Measurements from ENCODE around the gene NTN5.

NTN5 gene

DNA sequence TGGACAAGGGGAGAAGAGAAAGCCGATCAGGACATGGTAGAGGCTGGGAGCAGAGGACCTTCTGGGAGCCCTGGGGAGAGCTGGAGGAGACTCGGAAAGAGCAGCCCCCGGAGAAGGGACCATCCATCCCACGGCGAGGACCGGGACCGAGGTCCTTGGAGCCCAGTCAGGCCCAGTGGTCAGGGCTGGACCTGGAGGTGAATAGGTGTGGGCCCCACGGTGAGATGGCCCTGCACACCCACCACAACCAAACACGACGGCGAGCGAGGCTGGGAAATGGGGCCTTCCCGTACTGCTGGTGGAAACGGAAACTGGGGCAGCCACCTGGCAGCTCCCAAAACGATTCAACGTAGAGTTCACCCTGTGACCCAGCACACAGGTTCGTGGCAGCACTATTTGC lies 3.7 kb upstream of the NTN5 start:
- TF ChIP-seq EZH2phosphoT487 (IDR thresholded peaks at IDR 0.05; ENCODE audit: borderline replicate concordance, low read length), result no peak
- TF ChIP-seq, protein P1, sequence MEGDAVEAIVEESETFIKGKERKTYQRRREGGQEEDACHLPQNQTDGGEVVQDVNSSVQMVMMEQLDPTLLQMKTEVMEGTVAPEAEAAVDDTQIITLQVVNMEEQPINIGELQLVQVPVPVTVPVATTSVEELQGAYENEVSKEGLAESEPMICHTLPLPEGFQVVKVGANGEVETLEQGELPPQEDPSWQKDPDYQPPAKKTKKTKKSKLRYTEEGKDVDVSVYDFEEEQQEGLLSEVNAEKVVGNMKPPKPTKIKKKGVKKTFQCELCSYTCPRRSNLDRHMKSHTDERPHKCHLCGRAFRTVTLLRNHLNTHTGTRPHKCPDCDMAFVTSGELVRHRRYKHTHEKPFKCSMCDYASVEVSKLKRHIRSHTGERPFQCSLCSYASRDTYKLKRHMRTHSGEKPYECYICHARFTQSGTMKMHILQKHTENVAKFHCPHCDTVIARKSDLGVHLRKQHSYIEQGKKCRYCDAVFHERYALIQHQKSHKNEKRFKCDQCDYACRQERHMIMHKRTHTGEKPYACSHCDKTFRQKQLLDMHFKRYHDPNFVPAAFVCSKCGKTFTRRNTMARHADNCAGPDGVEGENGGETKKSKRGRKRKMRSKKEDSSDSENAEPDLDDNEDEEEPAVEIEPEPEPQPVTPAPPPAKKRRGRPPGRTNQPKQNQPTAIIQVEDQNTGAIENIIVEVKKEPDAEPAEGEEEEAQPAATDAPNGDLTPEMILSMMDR (IDR thresholded peaks at IDR 0.05; ENCODE audit: low read depth, low read length, poor library complexity, severe bottlenecking), result no peak
- Histone ChIP-seq H3K4me3 (ENCODE audit: low read length) (no peak overlapping the region), H3K27me3 (ENCODE audit: control insufficient read depth, low read length) (no peaks in the 10 kb centered on the region)

DNA sequence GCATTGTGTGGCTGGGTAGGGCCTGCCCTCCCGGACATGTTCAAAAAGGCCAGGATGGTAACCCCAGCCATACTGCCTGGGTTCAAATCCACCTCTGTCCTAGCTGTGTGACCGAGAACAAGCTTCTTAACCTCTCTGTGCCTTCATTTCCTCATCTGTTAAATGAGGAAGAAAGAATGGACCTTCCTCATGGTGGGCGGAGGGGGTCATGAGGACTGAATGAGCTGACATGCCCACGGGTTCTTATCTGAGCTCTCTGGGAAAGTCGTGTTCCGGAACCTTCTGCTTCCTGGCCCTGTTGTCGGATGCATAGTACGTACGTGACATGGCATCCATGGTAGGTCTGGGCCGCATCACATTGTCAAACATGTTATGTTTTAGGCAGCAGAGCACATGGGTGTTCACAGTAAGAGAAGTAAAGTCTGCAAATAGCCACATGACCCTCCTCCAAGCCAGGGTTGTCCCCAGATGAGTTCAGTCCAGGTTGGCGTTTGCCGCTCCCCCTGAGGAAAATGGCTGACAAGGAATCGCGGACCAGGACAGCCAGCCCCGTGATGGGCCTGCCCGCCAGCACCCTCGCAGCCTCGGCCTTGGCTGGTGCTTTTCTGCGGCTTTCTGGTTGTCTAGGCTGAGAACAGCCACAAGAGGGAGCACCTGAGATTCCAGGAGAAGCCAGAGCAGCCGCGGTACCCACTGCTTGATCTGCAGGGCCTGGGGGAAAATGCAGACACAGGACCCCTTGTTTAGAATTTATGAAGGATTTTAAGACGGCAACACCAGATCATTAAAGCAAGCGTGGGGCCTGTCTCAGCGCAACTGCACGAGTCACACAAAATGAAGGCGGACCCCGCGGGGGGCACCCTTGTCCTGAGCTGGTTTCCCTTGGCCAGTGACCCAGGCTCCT lies 2.4 kb upstream of the NTN5 start:
- no peak for TF ChIP-seq EZH2phosphoT487 (IDR thresholded peaks at IDR 0.05; ENCODE audit: borderline replicate concordance, low read length)
- TF ChIP-seq, protein P1 (IDR thresholded peaks at IDR 0.05; ENCODE audit: low read depth, low read length, poor library complexity, severe bottlenecking), result peak; percentile 94
- no peaks in the 10 kb centered on the region for H3K9me2 ChIP-seq (replicated peaks; ENCODE audit: control insufficient read depth, low read length)
- peaks cover 9% of the 10 kb centered on the region for H3K4me1 ChIP-seq (ENCODE audit: control insufficient read depth, low read length)
- no peaks in the 10 kb centered on the region for H3K27me3 ChIP-seq (ENCODE audit: control insufficient read depth, low read length)
- no peaks in the 10 kb centered on the region for H3K9me3 ChIP-seq (ENCODE audit: control insufficient read depth, insufficient read depth, low read length)
- H3K4me3 ChIP-seq (ENCODE audit: low read length), result no peak overlapping the region
- H3K27ac ChIP-seq (ENCODE audit: low read depth, low read length), result no peak overlapping the region
- no peaks in the 10 kb centered on the region for H3K36me3 ChIP-seq (ENCODE audit: control insufficient read depth, low read length)
- peak overlapping the region; percentile 45 for H3K4me2 ChIP-seq (ENCODE audit: low read length)
- no peaks in the 10 kb centered on the region for H3K79me2 ChIP-seq (ENCODE audit: control insufficient read depth, low read length)
- no peaks in the 10 kb centered on the region for H3F3A ChIP-seq (ENCODE audit: control insufficient read depth, insufficient read depth)
- H4K20me1 ChIP-seq (ENCODE audit: control insufficient read depth, insufficient read depth, low read depth, low read length), result no peaks in the 10 kb centered on the region

More for the DNA sequence above, 3.7 kb upstream of the NTN5 start:
- Histone ChIP-seq H3K9me2 (replicated peaks; ENCODE audit: control insufficient read depth, low read length) (no peaks in the 10 kb centered on the region), H3K27ac (ENCODE audit: low read depth, low read length) (no peak overlapping the region), H3K9me3 (ENCODE audit: control insufficient read depth, insufficient read depth, low read length) (no peaks in the 10 kb centered on the region), H3K79me2 (ENCODE audit: control insufficient read depth, low read length) (no peaks in the 10 kb centered on the region), H4K20me1 (ENCODE audit: control insufficient read depth, insufficient read depth, low read depth, low read length) (no peaks in the 10 kb centered on the region), H3K36me3 (ENCODE audit: control insufficient read depth, low read length) (no peaks in the 10 kb centered on the region), H3K4me2 (ENCODE audit: low read length) (no peak overlapping the region), H3F3A (ENCODE audit: control insufficient read depth, insufficient read depth) (no peaks in the 10 kb centered on the region), H3K4me1 (ENCODE audit: control insufficient read depth, low read length) (peaks cover 9% of the 10 kb centered on the region)

GRCh38 chr19:48674216-48674809 lies 1.5 kb upstream of the NTN5 start:
- H3K9me3 ChIP-seq (ENCODE audit: control insufficient read depth, insufficient read depth, low read length), result peaks cover 5% of the 10 kb centered on the region; the same call in 1 of the 2 replicates
- no peak overlapping the region for H3K4me3 ChIP-seq (ENCODE audit: low read length)
- no peak overlapping the region for H3K27ac ChIP-seq (ENCODE audit: low read depth, low read length)
- no peaks in the 10 kb centered on the region for H3K27me3 ChIP-seq (ENCODE audit: control insufficient read depth, low read length)
- peaks cover 9% of the 10 kb centered on the region for H3K4me1 ChIP-seq (ENCODE audit: control insufficient read depth, low read length)
- no peaks in the 10 kb centered on the region for H3K36me3 ChIP-seq (ENCODE audit: control insufficient read depth, low read length)
- H3K9me2 ChIP-seq (replicated peaks; ENCODE audit: control insufficient read depth, low read length), result no peaks in the 10 kb centered on the region
- H3K4me2 ChIP-seq (ENCODE audit: low read length), result no peak overlapping the region
- TF ChIP-seq, protein P1 (IDR thresholded peaks at IDR 0.05; ENCODE audit: low read depth, low read length, poor library complexity, severe bottlenecking), result no peak
- no peak for TF ChIP-seq EZH2phosphoT487 (IDR thresholded peaks at IDR 0.05; ENCODE audit: borderline replicate concordance, low read length)
- no peaks in the 10 kb centered on the region for H3K79me2 ChIP-seq (ENCODE audit: control insufficient read depth, low read length)
- H3F3A ChIP-seq (ENCODE audit: control insufficient read depth, insufficient read depth), result no peaks in the 10 kb centered on the region
- H4K20me1 ChIP-seq (ENCODE audit: control insufficient read depth, insufficient read depth, low read depth, low read length), result no peaks in the 10 kb centered on the region
